ENCODE results near the gene ERC2.

GRCh38 chr3:55719006-55719405 lies 749.3 kb downstream of the ERC2 start:
- TF ChIP-seq CTCF (IDR thresholded peaks at IDR 0.05), result no peak
- TF ChIP-seq POLR2AphosphoS5 (IDR thresholded peaks at IDR 0.05), result no peak
- no peak for TF ChIP-seq POLR2A (IDR thresholded peaks at IDR 0.05)
